ENCODE measurements around the gene KAZN. TPM values are rescaled to one million over a fixed set of nuclear protein-coding genes. Genes with fewer than 3 reads are reported as not detected.

KAZN gene
- total and polyA plus RNA-seq, 8 donors, result 1.2 to 50.7 (median 6.8) TPM

DNA sequence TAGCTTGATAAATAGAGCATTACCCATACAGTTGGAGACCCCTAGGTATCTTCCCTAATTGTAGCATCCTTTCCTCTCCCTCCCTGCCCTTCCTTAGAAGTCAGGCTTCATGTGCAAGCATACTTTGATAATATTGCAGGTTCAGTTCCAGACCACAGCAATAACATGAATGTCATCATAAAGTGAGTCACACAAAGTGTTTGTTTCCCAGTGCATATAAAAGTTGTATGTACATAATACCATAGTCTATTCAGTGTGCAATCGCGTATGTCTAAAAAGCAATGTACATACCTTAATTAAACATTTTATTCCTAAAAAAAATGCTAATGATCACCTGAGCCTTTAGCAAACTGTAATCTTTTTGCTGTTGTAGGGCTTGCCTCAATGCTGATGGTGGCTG, 33.4 kb upstream of the KAZN start:
- no peaks in the 10 kb centered on the region for H3K4me1 ChIP-seq
- H3K9me3 ChIP-seq, result peaks cover 0 to 17% (median 8%) of the 10 kb centered on the region in 4 donors
- no peaks in the 10 kb centered on the region for H3K36me3 ChIP-seq
- DNase-seq, result no peak
- H3K27ac ChIP-seq, result no peak overlapping the region
- no peak for TF ChIP-seq CTCF (IDR thresholded peaks at IDR 0.05)
- TF ChIP-seq EP300 (IDR thresholded peaks at IDR 0.05), result no peak
- TF ChIP-seq POLR2A (IDR thresholded peaks at IDR 0.05), result no peak
- TF ChIP-seq POLR2AphosphoS5 (IDR thresholded peaks at IDR 0.05), result no peak
- no peak overlapping the region for H3K4me3 ChIP-seq
- intact Hi-C loops (cut with DNase I; ENCODE audit: low total_unique reads), result no loop called here
- WGBS, 5 donors, result 35 to 42% (median 41%) methylated on average over 2 of the region's 2 CpGs
- H3K27me3 ChIP-seq, result no peaks in the 10 kb centered on the region

GRCh38 chr1:14567056-14567455, 31.4 kb upstream of the KAZN start:
- H3K27me3 ChIP-seq, result no peaks in the 10 kb centered on the region
- TF ChIP-seq EP300 (IDR thresholded peaks at IDR 0.05) (no peak), POLR2AphosphoS5 (IDR thresholded peaks at IDR 0.05) (no peak), POLR2A (IDR thresholded peaks at IDR 0.05) (no peak), CTCF (IDR thresholded peaks at IDR 0.05) (no peak)
- intact Hi-C loops (cut with DNase I; ENCODE audit: low total_unique reads), result no loop called here
- WGBS, 5 donors, result 69 to 89% (median 81%) methylated on average over 2 of the region's 2 CpGs
- no peaks in the 10 kb centered on the region for H3K4me1 ChIP-seq
- no peak overlapping the region for H3K4me3 ChIP-seq
- no peak for DNase-seq
- H3K9me3 ChIP-seq, result peaks cover 0 to 17% (median 8%) of the 10 kb centered on the region in 4 donors
- no peak overlapping the region for H3K27ac ChIP-seq
- H3K36me3 ChIP-seq, result no peaks in the 10 kb centered on the region

GRCh38 chr1:14567903-14568302, 30.6 kb upstream of the KAZN start:
- Histone ChIP-seq H3K27ac (no peak overlapping the region), H3K4me3 (no peak overlapping the region), H3K27me3 (no peaks in the 10 kb centered on the region), H3K36me3 (no peaks in the 10 kb centered on the region), H3K4me1 (no peaks in the 10 kb centered on the region), H3K9me3 (peaks cover 0 to 17% (median 8%) of the 10 kb centered on the region in 4 donors)
- WGBS, 5 donors, result 87 to 93% (median 91%) methylated on average over 5 of the region's 5 CpGs
- TF ChIP-seq POLR2A (IDR thresholded peaks at IDR 0.05) (no peak), CTCF (IDR thresholded peaks at IDR 0.05) (no peak), POLR2AphosphoS5 (IDR thresholded peaks at IDR 0.05) (no peak), EP300 (IDR thresholded peaks at IDR 0.05) (no peak)
- intact Hi-C loops (cut with DNase I; ENCODE audit: low total_unique reads), result no loop called here
- DNase-seq, result no peak

DNA sequence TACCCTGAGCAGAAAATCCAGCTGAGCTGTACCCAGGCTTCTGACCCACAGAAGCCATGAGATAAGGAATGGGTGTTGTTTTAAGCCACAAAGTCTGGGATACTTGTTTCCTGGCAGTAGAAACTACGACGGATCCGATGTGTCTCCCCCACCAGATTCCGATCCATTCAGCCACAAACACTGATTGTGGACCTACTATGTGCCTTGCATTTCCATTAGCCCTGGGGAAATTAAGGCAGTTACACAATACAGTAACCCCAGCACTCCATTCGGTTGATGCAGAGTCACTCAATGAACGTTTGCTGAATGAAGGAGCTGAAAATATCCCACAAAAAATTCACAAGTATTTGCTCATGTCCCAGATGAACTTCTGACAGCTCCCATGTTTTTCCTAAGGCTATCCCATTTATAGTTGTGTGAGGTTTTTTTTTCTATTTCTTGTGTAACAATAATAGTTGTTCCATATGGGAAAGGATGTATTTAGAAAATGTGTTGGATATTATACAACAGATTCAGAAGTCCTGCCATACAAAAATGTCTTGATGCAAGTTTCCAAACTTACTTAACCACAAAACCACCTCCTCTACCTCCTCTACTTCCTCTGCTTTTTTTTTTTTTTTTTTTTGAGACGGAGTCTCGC, 29.6 kb upstream of the KAZN start:
- no peak for DNase-seq
- TF ChIP-seq POLR2A (IDR thresholded peaks at IDR 0.05) (no peak), CTCF (IDR thresholded peaks at IDR 0.05) (no peak), EP300 (IDR thresholded peaks at IDR 0.05) (no peak), POLR2AphosphoS5 (IDR thresholded peaks at IDR 0.05) (no peak)
- WGBS, 5 donors, result 80 to 92% (median 86%) methylated on average over 6 to 8 of the region's 8 CpGs

More for the DNA sequence above, 29.6 kb upstream of the KAZN start:
- H3K27ac ChIP-seq, result no peak overlapping the region
- no peaks in the 10 kb centered on the region for H3K27me3 ChIP-seq
- H3K4me1 ChIP-seq, result no peaks in the 10 kb centered on the region
- no peak overlapping the region for H3K4me3 ChIP-seq
- intact Hi-C loops (cut with DNase I; ENCODE audit: low total_unique reads), result no loop called here
- H3K36me3 ChIP-seq, result no peaks in the 10 kb centered on the region
- peaks cover 0 to 17% (median 8%) of the 10 kb centered on the region in 4 donors for H3K9me3 ChIP-seq
